ENCODE data around the gene RORB. TPM values are rescaled to one million over a fixed set of nuclear protein-coding genes. Genes with fewer than 3 reads are reported as not detected.

RORB gene
- total and polyA plus RNA-seq, 4 donors: 0.40 to 3.9 (median 1.1) TPM

- no peaks in the 10 kb centered on the region for H3K36me3 ChIP-seq (ENCODE audit: control insufficient read depth in 4 of 4, insufficient read depth in 4 of 4, low read length in 4 of 4)
- TF ChIP-seq, protein P1, sequence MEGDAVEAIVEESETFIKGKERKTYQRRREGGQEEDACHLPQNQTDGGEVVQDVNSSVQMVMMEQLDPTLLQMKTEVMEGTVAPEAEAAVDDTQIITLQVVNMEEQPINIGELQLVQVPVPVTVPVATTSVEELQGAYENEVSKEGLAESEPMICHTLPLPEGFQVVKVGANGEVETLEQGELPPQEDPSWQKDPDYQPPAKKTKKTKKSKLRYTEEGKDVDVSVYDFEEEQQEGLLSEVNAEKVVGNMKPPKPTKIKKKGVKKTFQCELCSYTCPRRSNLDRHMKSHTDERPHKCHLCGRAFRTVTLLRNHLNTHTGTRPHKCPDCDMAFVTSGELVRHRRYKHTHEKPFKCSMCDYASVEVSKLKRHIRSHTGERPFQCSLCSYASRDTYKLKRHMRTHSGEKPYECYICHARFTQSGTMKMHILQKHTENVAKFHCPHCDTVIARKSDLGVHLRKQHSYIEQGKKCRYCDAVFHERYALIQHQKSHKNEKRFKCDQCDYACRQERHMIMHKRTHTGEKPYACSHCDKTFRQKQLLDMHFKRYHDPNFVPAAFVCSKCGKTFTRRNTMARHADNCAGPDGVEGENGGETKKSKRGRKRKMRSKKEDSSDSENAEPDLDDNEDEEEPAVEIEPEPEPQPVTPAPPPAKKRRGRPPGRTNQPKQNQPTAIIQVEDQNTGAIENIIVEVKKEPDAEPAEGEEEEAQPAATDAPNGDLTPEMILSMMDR (IDR thresholded peaks at IDR 0.05; ENCODE audit: control extremely low read depth, extremely low read depth): no peak
- no peak for DNase-seq
- no peaks in the 10 kb centered on the region for H3K4me1 ChIP-seq (ENCODE audit: control insufficient read depth in 5 of 5, insufficient read depth in 5 of 5, low read length in 5 of 5)
- H3K4me3 ChIP-seq: no peak overlapping the region
- ATAC-seq (ENCODE audit: insufficient read depth, low FRiP score): no peak
- 41 to 52% methylated on average over 3 of the region's 3 CpGs for WGBS, 2 donors
- H3K27me3 ChIP-seq (ENCODE audit: control insufficient read depth in 3 of 3, insufficient read depth in 3 of 3, low read length in 2 of 3): peaks cover 0 to 5% (median 0%) of the 10 kb centered on the region in 3 donors
- H3K27ac ChIP-seq (ENCODE audit: low read depth in 1 of 2, low read length in 1 of 2): no peak overlapping the region
- no peaks in the 10 kb centered on the region for H3K9me3 ChIP-seq (ENCODE audit: control insufficient read depth in 4 of 4, insufficient read depth in 3 of 4, low read length in 3 of 4)
- no peak overlapping the region for H3K9ac ChIP-seq (ENCODE audit: insufficient read depth in 1 of 2, low read length in 2 of 2)
These were observed 46.0 kb downstream of the RORB start for GRCh38 chr9:74543145-74543544.

DNA sequence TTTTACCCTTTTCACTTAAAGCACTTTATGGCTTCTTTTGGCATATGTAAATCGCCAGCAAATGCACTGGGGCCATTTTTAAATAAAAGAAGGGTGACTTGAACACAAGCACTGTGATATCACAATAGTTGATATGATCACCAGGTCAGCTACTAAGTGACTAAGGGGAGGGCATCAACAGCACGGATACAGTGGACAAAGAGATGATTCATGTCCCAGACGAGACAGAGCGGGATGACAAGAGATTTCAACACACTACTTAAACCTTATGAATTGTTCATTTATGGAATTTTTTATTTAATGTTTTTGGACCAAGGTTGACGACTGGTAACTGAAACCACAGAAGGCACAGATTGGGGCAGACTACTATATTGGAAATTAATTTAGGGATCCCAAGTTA, 54.1 kb downstream of the RORB start:
- no peaks in the 10 kb centered on the region for H3K27me3 ChIP-seq (ENCODE audit: control insufficient read depth in 3 of 3, insufficient read depth in 3 of 3, low read length in 2 of 3)
- TF ChIP-seq, protein P1 (IDR thresholded peaks at IDR 0.05; ENCODE audit: control extremely low read depth, extremely low read depth): no peak
- WGBS, 2 donors: 78 to 85% methylated on average over 5 of the region's 5 CpGs
- H3K4me1 ChIP-seq (ENCODE audit: control insufficient read depth in 5 of 5, insufficient read depth in 5 of 5, low read length in 5 of 5): no peaks in the 10 kb centered on the region
- no peak overlapping the region for H3K27ac ChIP-seq (ENCODE audit: low read depth in 1 of 2, low read length in 1 of 2)
- H3K9me3 ChIP-seq (ENCODE audit: control insufficient read depth in 4 of 4, insufficient read depth in 3 of 4, low read length in 3 of 4): no peaks in the 10 kb centered on the region
- no peak for DNase-seq
- H3K9ac ChIP-seq (ENCODE audit: insufficient read depth in 1 of 2, low read length in 2 of 2): no peak overlapping the region
- H3K4me3 ChIP-seq: no peak overlapping the region
- no peak for ATAC-seq (ENCODE audit: insufficient read depth, low FRiP score)
- H3K36me3 ChIP-seq (ENCODE audit: control insufficient read depth in 4 of 4, insufficient read depth in 4 of 4, low read length in 4 of 4): no peaks in the 10 kb centered on the region

DNA sequence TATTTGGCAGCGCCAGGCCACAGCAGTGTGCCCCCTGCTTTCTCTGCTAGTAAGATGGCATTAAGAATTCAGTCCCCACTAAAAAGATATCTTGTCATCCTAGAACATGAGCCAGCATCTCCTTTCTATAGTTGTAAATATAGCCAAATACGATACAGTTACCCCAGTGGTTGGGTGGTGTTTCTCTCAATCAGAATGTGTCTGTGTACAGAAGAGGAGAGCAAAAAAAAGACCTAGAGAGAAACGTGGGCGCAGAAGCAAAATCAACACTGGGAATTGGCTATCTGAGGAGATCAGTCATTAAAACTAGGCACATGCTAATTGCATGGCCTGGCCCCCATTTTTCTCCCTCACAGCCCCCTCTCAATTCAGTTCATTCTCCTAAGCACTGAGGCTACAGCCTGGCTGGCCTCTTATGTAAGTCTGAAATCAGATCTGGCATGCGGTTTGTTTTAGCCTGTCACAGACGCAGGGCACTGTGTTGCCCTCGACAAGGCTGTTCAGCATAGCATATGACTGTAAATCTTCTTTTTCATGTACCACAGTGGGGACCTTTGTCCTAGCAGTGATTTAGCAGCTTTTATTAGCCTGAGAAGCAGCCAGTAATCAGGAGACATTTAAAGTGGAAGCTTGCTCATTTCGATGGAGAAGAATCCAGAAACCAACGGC, 57.8 kb downstream of the RORB start:
- TF ChIP-seq, protein P1 (IDR thresholded peaks at IDR 0.05; ENCODE audit: control extremely low read depth, extremely low read depth): no peak
- 64 to 76% methylated on average over 9 of the region's 9 CpGs for WGBS, 2 donors

GRCh38 chr9:74555565-74555964, 58.4 kb downstream of the RORB start:
- H3K36me3 ChIP-seq (ENCODE audit: control insufficient read depth in 4 of 4, insufficient read depth in 4 of 4, low read length in 4 of 4): no peaks in the 10 kb centered on the region
- ATAC-seq (ENCODE audit: insufficient read depth, low FRiP score) (no peak), DNase-seq (no peak)
- H3K4me1 ChIP-seq (ENCODE audit: control insufficient read depth in 5 of 5, insufficient read depth in 5 of 5, low read length in 5 of 5): no peaks in the 10 kb centered on the region
- peaks cover 0 to 2% (median 0%) of the 10 kb centered on the region in 3 donors for H3K27me3 ChIP-seq (ENCODE audit: control insufficient read depth in 3 of 3, insufficient read depth in 3 of 3, low read length in 2 of 3)
- no peaks in the 10 kb centered on the region for H3K9me3 ChIP-seq (ENCODE audit: control insufficient read depth in 4 of 4, insufficient read depth in 3 of 4, low read length in 3 of 4)
- TF ChIP-seq, protein P1 (IDR thresholded peaks at IDR 0.05; ENCODE audit: control extremely low read depth, extremely low read depth): no peak
- no peak overlapping the region for H3K27ac ChIP-seq (ENCODE audit: low read depth in 1 of 2, low read length in 1 of 2)
- no peak overlapping the region for H3K4me3 ChIP-seq
- no peak overlapping the region for H3K9ac ChIP-seq (ENCODE audit: insufficient read depth in 1 of 2, low read length in 2 of 2)
- whole genome bisulfite sequencing, 2 donors: 82 to 85% methylated on average over 3 of the region's 3 CpGs

More for the DNA sequence above, 57.8 kb downstream of the RORB start:
- no peak overlapping the region for H3K4me3 ChIP-seq
- no peak overlapping the region for H3K27ac ChIP-seq (ENCODE audit: low read depth in 1 of 2, low read length in 1 of 2)
- H3K9me3 ChIP-seq (ENCODE audit: control insufficient read depth in 4 of 4, insufficient read depth in 3 of 4, low read length in 3 of 4): no peaks in the 10 kb centered on the region
- peak in 2 of 3 donors; percentile 14 to 31 for DNase-seq
- peaks cover 0 to 2% (median 0%) of the 10 kb centered on the region in 3 donors for H3K27me3 ChIP-seq (ENCODE audit: control insufficient read depth in 3 of 3, insufficient read depth in 3 of 3, low read length in 2 of 3)
- no peak for ATAC-seq (ENCODE audit: insufficient read depth, low FRiP score)
- no peak overlapping the region for H3K9ac ChIP-seq (ENCODE audit: insufficient read depth in 1 of 2, low read length in 2 of 2)
- H3K4me1 ChIP-seq (ENCODE audit: control insufficient read depth in 5 of 5, insufficient read depth in 5 of 5, low read length in 5 of 5): no peaks in the 10 kb centered on the region
- H3K36me3 ChIP-seq (ENCODE audit: control insufficient read depth in 4 of 4, insufficient read depth in 4 of 4, low read length in 4 of 4): no peaks in the 10 kb centered on the region

All from lung (tissue), 12 donors.